ENCODE results near the gene PMAIP1. TPM values are rescaled to one million over a fixed set of nuclear protein-coding genes. Genes with fewer than 3 reads are reported as not detected.

The PMAIP1 gene
- polyA plus RNA-seq, 1 of the 3 experiments (the other 2 are of a cell fraction) = 76.9 TPM

- Histone ChIP-seq H3K27me3 (ENCODE audit: insufficient read depth) (no peaks in the 10 kb centered on the region), H3K36me3 (replicated peaks in 1 of 2; ENCODE audit: control insufficient read depth in 1 of 2, insufficient read depth in 2 of 2, low read length in 1 of 2) (peaks cover 21 to 23% of the 10 kb centered on the region in 2 experiments), H4K20me1 (ENCODE audit: insufficient read depth) (peaks cover 28% of the 10 kb centered on the region), H3K4me3 (ENCODE audit: low read depth in 2 of 2, low read length in 1 of 2) (peak overlapping the region; percentile 10 to 83; a peak in 3 of 4 replicates), H2AFZ (ENCODE audit: low read depth) (no peak overlapping the region), H3K9ac (no peak overlapping the region; the same call in 1 of the 2 replicates), H3K9me2 (no peaks in the 10 kb centered on the region), H3K4me2 (peak overlapping the region; percentile 89), H3K27ac (ENCODE audit: low read depth in 2 of 2, low read length in 1 of 2) (peak overlapping the region in 1 of 2 experiments; percentile 91; a peak in 1 of 4 replicates), H3F3A (replicated peaks; ENCODE audit: insufficient read depth) (peaks cover 41% of the 10 kb centered on the region), H3K79me2 (ENCODE audit: insufficient read depth) (peaks cover 58% of the 10 kb centered on the region), H3K9me3 (no peaks in the 10 kb centered on the region), H3K4me1 (ENCODE audit: control insufficient read depth in 1 of 2, insufficient read depth in 2 of 2, low read depth in 1 of 2, low read length in 1 of 2) (peaks cover 21 to 24% of the 10 kb centered on the region in 2 experiments; a peak in 3 of 4 replicates)
- ChIA-PET POLR2A (no interaction called here), CTCF (interaction anchor here (3.3 kb wide), 1 partner anchor 85 kb away, joined by 11 read pairs; no protein-coding TSS in a partner anchor)
- no peak for DNase-seq
- WGBS (ENCODE audit: low lambda C conversion rate) = 92% methylated on average over 8 of the region's 8 CpGs
- TF ChIP-seq MXI1 (IDR thresholded peaks at IDR 0.05; ENCODE audit: low read depth, low read length) = no peak
- TF ChIP-seq, protein P1, sequence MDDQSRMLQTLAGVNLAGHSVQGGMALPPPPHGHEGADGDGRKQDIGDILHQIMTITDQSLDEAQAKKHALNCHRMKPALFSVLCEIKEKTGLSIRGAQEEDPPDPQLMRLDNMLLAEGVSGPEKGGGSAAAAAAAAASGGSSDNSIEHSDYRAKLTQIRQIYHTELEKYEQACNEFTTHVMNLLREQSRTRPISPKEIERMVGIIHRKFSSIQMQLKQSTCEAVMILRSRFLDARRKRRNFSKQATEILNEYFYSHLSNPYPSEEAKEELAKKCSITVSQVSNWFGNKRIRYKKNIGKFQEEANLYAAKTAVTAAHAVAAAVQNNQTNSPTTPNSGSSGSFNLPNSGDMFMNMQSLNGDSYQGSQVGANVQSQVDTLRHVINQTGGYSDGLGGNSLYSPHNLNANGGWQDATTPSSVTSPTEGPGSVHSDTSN (IDR thresholded peaks at IDR 0.05) = no peak
- TF ChIP-seq RAD21 (IDR thresholded peaks at IDR 0.05; ENCODE audit: low read length) = no peak
- no peak for TF ChIP-seq RXRA (IDR thresholded peaks at IDR 0.05; ENCODE audit: borderline replicate concordance, low read depth)
- TF ChIP-seq CHD2 (IDR thresholded peaks at IDR 0.05; ENCODE audit: low read length, partially characterized antibody) = no peak
- TF ChIP-seq NRF1 (IDR thresholded peaks at IDR 0.05; ENCODE audit: low read depth, low read length) = no peak
- TF ChIP-seq MEF2A (IDR thresholded peaks at IDR 0.05; ENCODE audit: borderline replicate concordance, low read depth) = no peak
- TF ChIP-seq YY1 (IDR thresholded peaks at IDR 0.05; ENCODE audit: low read depth) = no peak
- TF ChIP-seq EZH2phosphoT487 (IDR thresholded peaks at IDR 0.05; ENCODE audit: borderline replicate concordance, low read depth) = no peak
- TF ChIP-seq ELF1 (IDR thresholded peaks at IDR 0.05) = no peak
- no peak for TF ChIP-seq FOXM1 (IDR thresholded peaks at IDR 0.05; ENCODE audit: low read depth)
Observed at GRCh38 chr18:59902993-59903610, 3.3 kb downstream of the PMAIP1 start.

DNA sequence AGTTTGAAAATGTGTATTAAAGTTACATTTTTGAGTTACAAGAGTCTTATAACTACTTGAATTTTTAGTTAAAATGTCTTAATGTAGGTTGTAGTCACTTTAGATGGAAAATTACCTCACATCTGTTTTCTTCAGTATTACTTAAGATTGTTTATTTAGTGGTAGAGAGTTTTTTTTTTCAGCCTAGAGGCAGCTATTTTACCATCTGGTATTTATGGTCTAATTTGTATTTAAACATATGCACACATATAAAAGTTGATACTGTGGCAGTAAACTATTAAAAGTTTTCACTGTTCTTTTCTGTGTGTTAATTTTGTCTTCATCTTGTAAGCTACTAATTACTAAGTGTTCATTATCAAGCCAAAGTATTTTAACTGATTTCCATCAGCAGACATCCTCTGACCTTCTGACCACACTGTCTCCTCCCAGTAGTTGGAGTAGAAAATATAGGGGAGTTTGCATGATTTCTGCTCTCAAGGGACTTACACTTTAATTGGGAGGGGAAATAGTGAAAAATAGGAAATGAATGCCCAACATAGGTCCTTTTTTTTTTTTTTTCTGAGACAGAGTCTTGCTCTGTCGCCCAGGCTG lies 4.3 kb downstream of the PMAIP1 start:
- H3K4me2 ChIP-seq = peak overlapping the region; percentile 9
- 0 out of 2 replicates have a peak overlapping the region, but pooled peaks have one; percentile 6 for H3K9ac ChIP-seq
- H3K9me2 ChIP-seq = no peaks in the 10 kb centered on the region
- DNase-seq = no peak
- peaks cover 28% of the 10 kb centered on the region for H4K20me1 ChIP-seq (ENCODE audit: insufficient read depth)
- POLR2A ChIA-PET = no interaction called here
- H3F3A ChIP-seq (replicated peaks; ENCODE audit: insufficient read depth) = peaks cover 48% of the 10 kb centered on the region
- H2AFZ ChIP-seq (ENCODE audit: low read depth) = no peak overlapping the region
- peaks cover 48% of the 10 kb centered on the region for H3K79me2 ChIP-seq (ENCODE audit: insufficient read depth)
- peaks cover 14 to 21% of the 10 kb centered on the region in 2 experiments; a peak in 3 of 4 replicates for H3K4me1 ChIP-seq (ENCODE audit: control insufficient read depth in 1 of 2, insufficient read depth in 2 of 2, low read depth in 1 of 2, low read length in 1 of 2)
- no peaks in the 10 kb centered on the region for H3K9me3 ChIP-seq
- peaks cover 21 to 23% of the 10 kb centered on the region in 2 experiments for H3K36me3 ChIP-seq (replicated peaks in 1 of 2; ENCODE audit: control insufficient read depth in 1 of 2, insufficient read depth in 2 of 2, low read length in 1 of 2)
- 100% methylated on average over 1 of the region's 1 CpG for WGBS (ENCODE audit: low lambda C conversion rate)
- H3K4me3 ChIP-seq (ENCODE audit: low read depth in 2 of 2, low read length in 1 of 2) = no peak overlapping the region; a peak in 1 of 4 replicates
- no peaks in the 10 kb centered on the region for H3K27me3 ChIP-seq (ENCODE audit: insufficient read depth)
- CTCF ChIA-PET = interaction anchor here (0.7 kb wide), 1 partner anchor 74 kb away, joined by 3 read pairs; no protein-coding TSS in a partner anchor
- H3K27ac ChIP-seq (ENCODE audit: low read depth in 2 of 2, low read length in 1 of 2) = peak overlapping the region; percentile 36 to 68; a peak in 3 of 4 replicates
- TF ChIP-seq MXI1 (IDR thresholded peaks at IDR 0.05; ENCODE audit: low read depth, low read length) (no peak), USF1 (IDR thresholded peaks at IDR 0.05; ENCODE audit: borderline replicate concordance, low read depth) (no peak), TEAD4 (IDR thresholded peaks at IDR 0.05; ENCODE audit: borderline replicate concordance, insufficient read depth) (no peak), NRF1 (IDR thresholded peaks at IDR 0.05; ENCODE audit: low read depth, low read length) (no peak), FOXJ3 (CRISPR knock-in tag; IDR thresholded peaks at IDR 0.05) (no peak), FOSL2 (IDR thresholded peaks at IDR 0.05; ENCODE audit: borderline replicate concordance, low read depth) (no peak), EZH2phosphoT487 (IDR thresholded peaks at IDR 0.05; ENCODE audit: borderline replicate concordance, low read depth) (no peak), TAF1 (IDR thresholded peaks at IDR 0.05; ENCODE audit: borderline replicate concordance, low read depth, low read length) (no peak), GATA2 (CRISPR knock-in tag; IDR thresholded peaks at IDR 0.05) (no peak), YY1 (IDR thresholded peaks at IDR 0.05; ENCODE audit: low read depth) (no peak), EP300 (IDR thresholded peaks at IDR 0.05; ENCODE audit: borderline replicate concordance in 1 of 2, low read depth in 1 of 2, low read length in 1 of 2) (no peak), JUND (IDR thresholded peaks at IDR 0.05) (no peak)
- TF ChIP-seq, protein P2, sequence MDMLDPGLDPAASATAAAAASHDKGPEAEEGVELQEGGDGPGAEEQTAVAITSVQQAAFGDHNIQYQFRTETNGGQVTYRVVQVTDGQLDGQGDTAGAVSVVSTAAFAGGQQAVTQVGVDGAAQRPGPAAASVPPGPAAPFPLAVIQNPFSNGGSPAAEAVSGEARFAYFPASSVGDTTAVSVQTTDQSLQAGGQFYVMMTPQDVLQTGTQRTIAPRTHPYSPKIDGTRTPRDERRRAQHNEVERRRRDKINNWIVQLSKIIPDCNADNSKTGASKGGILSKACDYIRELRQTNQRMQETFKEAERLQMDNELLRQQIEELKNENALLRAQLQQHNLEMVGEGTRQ (IDR thresholded peaks at IDR 0.05; ENCODE audit: borderline replicate concordance, low read depth, low read length) = no peak
- TF ChIP-seq, protein P3, sequence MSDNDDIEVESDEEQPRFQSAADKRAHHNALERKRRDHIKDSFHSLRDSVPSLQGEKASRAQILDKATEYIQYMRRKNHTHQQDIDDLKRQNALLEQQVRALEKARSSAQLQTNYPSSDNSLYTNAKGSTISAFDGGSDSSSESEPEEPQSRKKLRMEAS (IDR thresholded peaks at IDR 0.05; ENCODE audit: low read depth) = no peak
- TF ChIP-seq, protein P4, sequence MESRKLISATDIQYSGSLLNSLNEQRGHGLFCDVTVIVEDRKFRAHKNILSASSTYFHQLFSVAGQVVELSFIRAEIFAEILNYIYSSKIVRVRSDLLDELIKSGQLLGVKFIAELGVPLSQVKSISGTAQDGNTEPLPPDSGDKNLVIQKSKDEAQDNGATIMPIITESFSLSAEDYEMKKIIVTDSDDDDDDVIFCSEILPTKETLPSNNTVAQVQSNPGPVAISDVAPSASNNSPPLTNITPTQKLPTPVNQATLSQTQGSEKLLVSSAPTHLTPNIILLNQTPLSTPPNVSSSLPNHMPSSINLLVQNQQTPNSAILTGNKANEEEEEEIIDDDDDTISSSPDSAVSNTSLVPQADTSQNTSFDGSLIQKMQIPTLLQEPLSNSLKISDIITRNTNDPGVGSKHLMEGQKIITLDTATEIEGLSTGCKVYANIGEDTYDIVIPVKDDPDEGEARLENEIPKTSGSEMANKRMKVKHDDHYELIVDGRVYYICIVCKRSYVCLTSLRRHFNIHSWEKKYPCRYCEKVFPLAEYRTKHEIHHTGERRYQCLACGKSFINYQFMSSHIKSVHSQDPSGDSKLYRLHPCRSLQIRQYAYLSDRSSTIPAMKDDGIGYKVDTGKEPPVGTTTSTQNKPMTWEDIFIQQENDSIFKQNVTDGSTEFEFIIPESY (IDR thresholded peaks at IDR 0.05; ENCODE audit: borderline replicate concordance, low read depth) = no peak
